ENCODE data around the gene ARHGEF38.

ARHGEF38 gene

GRCh38 chr4:105633241-105633640, 80.8 kb downstream of the ARHGEF38 start:
- no peak for DNase-seq (ENCODE audit: low spot score)
- TF ChIP-seq CTCF (IDR thresholded peaks at IDR 0.05; ENCODE audit: borderline replicate concordance, control extremely low read depth, extremely low read depth, insufficient read depth, missing control alignments), result no peak
- in situ Hi-C loops (cut with MboI; ENCODE audit: low sequenced_read_pairs, unreplicated experiment), result no loop called here

- no peak for DNase-seq (ENCODE audit: low spot score)
- TF ChIP-seq CTCF (IDR thresholded peaks at IDR 0.05; ENCODE audit: borderline replicate concordance, control extremely low read depth, extremely low read depth, insufficient read depth, missing control alignments), result no peak
- in situ Hi-C loops (cut with MboI; ENCODE audit: low sequenced_read_pairs, unreplicated experiment), result no loop called here
Observed at GRCh38 chr4:105634402-105635080, 82.1 kb downstream of the ARHGEF38 start.

- in situ Hi-C loops (cut with MboI; ENCODE audit: low sequenced_read_pairs, unreplicated experiment), result no loop called here
- no peak for DNase-seq (ENCODE audit: low spot score)
- TF ChIP-seq CTCF (IDR thresholded peaks at IDR 0.05; ENCODE audit: borderline replicate concordance, control extremely low read depth, extremely low read depth, insufficient read depth, missing control alignments), result no peak
Observed at GRCh38 chr4:105637408-105638176, 85.2 kb downstream of the ARHGEF38 start.

- in situ Hi-C loops (cut with MboI; ENCODE audit: low sequenced_read_pairs, unreplicated experiment), result no loop called here
- no peak for TF ChIP-seq CTCF (IDR thresholded peaks at IDR 0.05; ENCODE audit: borderline replicate concordance, control extremely low read depth, extremely low read depth, insufficient read depth, missing control alignments)
- no peak for DNase-seq (ENCODE audit: low spot score)
Observed at GRCh38 chr4:105641845-105642244, 89.4 kb downstream of the ARHGEF38 start.

- DNase-seq (ENCODE audit: low spot score), result no peak
- TF ChIP-seq CTCF (IDR thresholded peaks at IDR 0.05; ENCODE audit: borderline replicate concordance, control extremely low read depth, extremely low read depth, insufficient read depth, missing control alignments), result no peak
- in situ Hi-C loops (cut with MboI; ENCODE audit: low sequenced_read_pairs, unreplicated experiment), result no loop called here
Observed at GRCh38 chr4:105644257-105644656, 91.8 kb downstream of the ARHGEF38 start.

DNA sequence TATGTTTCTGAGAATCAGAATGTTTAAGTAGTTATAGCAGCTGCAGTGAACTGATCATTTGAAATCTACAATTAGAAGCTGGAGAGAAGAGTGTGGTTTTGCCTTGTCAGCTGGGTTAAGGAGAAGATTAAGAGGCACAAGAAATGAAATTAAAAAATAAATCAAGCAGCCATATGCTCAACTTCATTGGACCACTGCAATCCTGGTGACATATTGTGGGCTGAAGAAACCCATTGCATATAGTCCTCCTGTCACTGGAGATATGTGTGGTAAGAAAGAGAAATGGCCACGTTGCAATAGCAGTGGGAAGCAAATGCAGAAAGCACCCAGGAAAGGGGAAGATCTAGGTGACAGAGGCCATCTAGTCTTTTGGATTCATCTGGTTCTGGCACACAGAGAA, 93.0 kb downstream of the ARHGEF38 start:
- no peak for TF ChIP-seq CTCF (IDR thresholded peaks at IDR 0.05; ENCODE audit: borderline replicate concordance, control extremely low read depth, extremely low read depth, insufficient read depth, missing control alignments)
- DNase-seq (ENCODE audit: low spot score), result no peak
- in situ Hi-C loops (cut with MboI; ENCODE audit: low sequenced_read_pairs, unreplicated experiment), result no loop called here
